H1 (cell line): ENCODE measurements around the gene CFAP65. TPM values are rescaled to one million over a fixed set of nuclear protein-coding genes. Genes with fewer than 3 reads are reported as not detected.
A peak's percentile ranks its signal among the peaks of the same experiment; 100 is the strongest.

Experiments
- CTCF ChIA-PET: fragments of 300-600 bp; sonication (Branson Sonifier 250); formaldehyde crosslinking; loops from one replicate; lab custom pipeline; 2021; ENCODE audit not compliant: partially characterized antibody; lab: Charles Lee
- POLR2A ChIA-PET: fragments of 300-600 bp; sonication (Branson Sonifier 250); formaldehyde crosslinking; loops from one replicate; lab custom pipeline; 2021; ENCODE audit warnings: inconsistent platforms; ENCODE audit not compliant: partially characterized antibody; lab: Charles Lee
- DNase-seq, 2 experiments: peaks; one replicate each; pipeline versions ENCODE4 v3.0.0 to v3.0.0-alpha.2; 2010 to 2022; ENCODE audit warnings: low spot score in 2 of 2, low read depth in 1 of 2, mixed read lengths in 1 of 2
- FAIRE-seq: peaks from 2 replicates; lab custom pipeline; 2011; peaks lifted over from hg19 to GRCh38; lab: Jason Lieb, UNC
- H2AFZ ChIP-seq: 2 replicates; pipeline ENCODE4 v1.8.1; 2012; ENCODE audit warnings: low read length, inconsistent platforms
- H2AK5ac ChIP-seq: 2 replicates; pipeline ENCODE4 v1.6.1; 2013; ENCODE audit warnings: low read depth, low read length
- H2BK120ac ChIP-seq: replicated peaks from 2 replicates; pipeline ENCODE3; 2013; ENCODE audit warnings: low read depth, low read length, inconsistent platforms
- H2BK12ac ChIP-seq: 2 replicates; pipeline ENCODE4 v1.6.1; 2013; ENCODE audit warnings: low read depth, low read length
- H2BK15ac ChIP-seq: 2 replicates; pipeline ENCODE4 v1.6.1; 2013; ENCODE audit warnings: low read length
- H2BK20ac ChIP-seq: 2 replicates; pipeline ENCODE4 v1.6.1; 2013; ENCODE audit warnings: low read length
- H2BK5ac ChIP-seq: 2 replicates; pipeline ENCODE4 v1.6.1; 2013; ENCODE audit warnings: low read depth, low read length
- H3K14ac ChIP-seq: 2 replicates; pipeline ENCODE4 v1.6.1; 2013; ENCODE audit warnings: inconsistent platforms; ENCODE audit not compliant: insufficient read length
- H3K18ac ChIP-seq: 2 replicates; pipeline ENCODE4 v1.6.1; 2013; ENCODE audit warnings: low read length; ENCODE audit errors: extremely low read depth
- H3K23ac ChIP-seq: 2 replicates; pipeline ENCODE4 v1.6.1; 2013; ENCODE audit warnings: inconsistent platforms; ENCODE audit not compliant: insufficient read length
- H3K23me2 ChIP-seq: 2 replicates; pipeline ENCODE4 v1.6.1; 2013; ENCODE audit warnings: low read depth, low read length
- H3K27ac ChIP-seq: 2 replicates; pipeline ENCODE4 v1.6.1; 2011; ENCODE audit warnings: low read depth, low read length, inconsistent platforms
- H3K27me3 ChIP-seq, 4 experiments: replicated peaks in 1 of 4; 1 replicate in 1 of 4; 2 replicates in 3 of 4; pipeline versions ENCODE4 v1.6.1 to v1.8.1; 2011 to 2013; ENCODE audit warnings: low read length in 3 of 4, mild to moderate bottlenecking in 3 of 4, inconsistent platforms in 2 of 4, mixed read lengths in 2 of 4, moderate library complexity in 1 of 4; ENCODE audit not compliant: control insufficient read depth in 3 of 4, insufficient read depth in 3 of 4; ENCODE audit errors: extremely low read depth in 1 of 4
- H3K36me3 ChIP-seq, 4 experiments: 2 replicates each; pipeline versions ENCODE4 v1.6.1 to v1.8.1; 2011 to 2013; ENCODE audit warnings: mild to moderate bottlenecking in 4 of 4, low read length in 3 of 4, moderate library complexity in 2 of 4, control low read depth in 1 of 4, inconsistent platforms in 1 of 4; ENCODE audit not compliant: insufficient read depth in 4 of 4, control insufficient read depth in 2 of 4
- H3K4ac ChIP-seq: replicated peaks from 2 replicates; pipeline ENCODE3; 2013; ENCODE audit warnings: low read length, low read depth, mixed read lengths, inconsistent platforms; ENCODE audit not compliant: insufficient read length
- H3K4me1 ChIP-seq, 4 experiments: replicated peaks in 1 of 4; 1 replicate in 1 of 4; 2 replicates in 3 of 4; pipeline versions ENCODE4 v1.6.1 to v1.8.1; 2011 to 2013; ENCODE audit warnings: low read length in 3 of 4, inconsistent platforms in 2 of 4, mixed read lengths in 1 of 4; ENCODE audit not compliant: insufficient read depth in 4 of 4, control insufficient read depth in 3 of 4
- H3K4me2 ChIP-seq, 2 experiments: 2 replicates each; pipeline versions ENCODE4 v1.6.1 to v1.8.1; 2011 to 2013; ENCODE audit warnings: low read depth in 2 of 2, low read length in 2 of 2, control low read depth in 1 of 2, inconsistent platforms in 1 of 2, mild to moderate bottlenecking in 1 of 2; ENCODE audit not compliant: insufficient read depth in 1 of 2
- H3K4me3 ChIP-seq, 4 experiments: fragments of 200-600, 300-600 bp in 1 of 4; sonication (generic), shearing (Covaris generic), sonication (Bioruptor Twin) in 1 of 4; 2 replicates each; pipeline versions ENCODE4 v1.5.1 to v1.8.1; 2011 to 2016; ENCODE audit warnings: low read length in 4 of 4, low read depth in 3 of 4, control low read depth in 2 of 4, inconsistent platforms in 2 of 4, mild to moderate bottlenecking in 2 of 4, mixed read lengths in 1 of 4, moderate library complexity in 1 of 4; ENCODE audit not compliant: insufficient read depth in 2 of 4; ENCODE audit errors: extremely low read depth in 1 of 4
- H3K56ac ChIP-seq: replicated peaks from 2 replicates; pipeline ENCODE3; 2013; ENCODE audit warnings: low read depth, mild to moderate bottlenecking, mixed read lengths, low read length, inconsistent platforms; ENCODE audit not compliant: insufficient read length
- H3K79me1 ChIP-seq: 2 replicates; pipeline ENCODE4 v1.6.1; 2013; ENCODE audit warnings: low read depth, low read length, control low read depth
- H3K79me2 ChIP-seq, 2 experiments: 2 replicates each; pipeline versions ENCODE4 v1.6.1 to v1.8.1; 2012 to 2013; ENCODE audit warnings: low read length in 2 of 2, mild to moderate bottlenecking in 2 of 2, inconsistent platforms in 1 of 2; ENCODE audit not compliant: insufficient read depth in 2 of 2, control insufficient read depth in 1 of 2
- H3K9ac ChIP-seq, 4 experiments: replicated peaks in 1 of 4; 1 replicate in 1 of 4; 2 replicates in 3 of 4; pipeline versions ENCODE4 v1.6.1 to v1.8.1; 2011 to 2013; ENCODE audit warnings: low read depth in 3 of 4, low read length in 3 of 4, control low read depth in 2 of 4, mild to moderate bottlenecking in 2 of 4, moderate library complexity in 2 of 4, inconsistent platforms in 1 of 4; ENCODE audit errors: extremely low read depth in 1 of 4
- H3K9me3 ChIP-seq, 2 experiments: 2 replicates each; pipeline versions ENCODE4 v1.6.1 to v1.8.1; 2012 to 2013; ENCODE audit warnings: mild to moderate bottlenecking in 2 of 2, moderate library complexity in 2 of 2, control low read depth in 1 of 2, inconsistent platforms in 1 of 2, low read depth in 1 of 2, low read length in 1 of 2, mixed read lengths in 1 of 2; ENCODE audit not compliant: insufficient read depth in 2 of 2
- H4K20me1 ChIP-seq, 2 experiments: replicated peaks in 1 of 2; 2 replicates each; pipeline versions ENCODE3 to v1.8.1; 2011 to 2013; ENCODE audit warnings: inconsistent platforms in 2 of 2, low read length in 2 of 2, mild to moderate bottlenecking in 1 of 2; ENCODE audit not compliant: insufficient read depth in 2 of 2, control insufficient read depth in 1 of 2
- H4K5ac ChIP-seq: 2 replicates; pipeline ENCODE4 v1.6.1; 2013; ENCODE audit warnings: low read length, low read depth, mixed read lengths, inconsistent platforms; ENCODE audit not compliant: insufficient read length
- H4K8ac ChIP-seq: 2 replicates; pipeline ENCODE4 v1.8.0; 2013; ENCODE audit warnings: mild to moderate bottlenecking, moderate library complexity, low read length, inconsistent platforms; ENCODE audit not compliant: insufficient read depth; ENCODE audit errors: extremely low read depth
- H4K91ac ChIP-seq: replicated peaks from 2 replicates; pipeline ENCODE3; 2013; ENCODE audit warnings: low read length, mixed read lengths, inconsistent platforms; ENCODE audit not compliant: insufficient read length
- CEBPB ChIP-seq: IDR thresholded peaks from 2 replicates; pipeline ENCODE4 v1.6.1; 2012; ENCODE audit warnings: low read depth, low read length
- EZH2 ChIP-seq: fragments of 200-600 bp; sonication (generic); IDR thresholded peaks from 2 replicates; pipeline ENCODE4 v1.7.1; 2012; ENCODE audit warnings: low read depth, mild to moderate bottlenecking, moderate library complexity, low read length, inconsistent platforms; ENCODE audit not compliant: severe bottlenecking
- PHF8 ChIP-seq: fragments of 200-600 bp; sonication (generic); conservative IDR thresholded peaks from 2 replicates; pipeline ENCODE4 v1.7.1; 2012; ENCODE audit warnings: low read depth, mild to moderate bottlenecking, inconsistent platforms, low read length, moderate library complexity
- POLR2AphosphoS5 ChIP-seq: IDR thresholded peaks from 2 replicates; pipeline ENCODE4 v1.6.1; 2011; ENCODE audit warnings: low read depth, low read length
- SIRT6 ChIP-seq: IDR thresholded peaks from one replicate; pipeline ENCODE4 v1.7.1; 2012; ENCODE audit warnings: low read length, inconsistent platforms
- SUZ12 ChIP-seq: fragments of 200-600 bp; sonication (generic); IDR thresholded peaks from 2 replicates; pipeline ENCODE4 v1.6.1; 2012; ENCODE audit warnings: mild to moderate bottlenecking, inconsistent platforms, low read length, moderate library complexity, mixed read lengths
- WGBS, 2 experiments: shearing (Covaris generic) in 1 of 2; methylation state at CpG; one replicate each; pipeline versions ENCODE4 v1.1.6 to v1.1.7; 2013 to 2015; ENCODE audit warnings: low lambda C conversion rate in 2 of 2, mixed read lengths in 2 of 2, inconsistent platforms in 1 of 2, low coverage in 1 of 2, missing lambda C conversion rate in 1 of 2; ENCODE audit not compliant: insufficient replicate concordance in 2 of 2, insufficient coverage in 1 of 2, insufficient read length in 1 of 2; ENCODE audit errors: extremely low coverage in 1 of 2, missing lambda C conversion rate in 1 of 2; 5-methylcytosine and 5-hydroxymethylcytosine counted together
- polyA plus RNA-seq, 7 experiments: library from polyadenylated mRNA; depleted of rRNA in 3 of 7; stranded (reverse) in 5 of 7; unstranded in 2 of 7; fragments of >200 nt in 5 of 7; fragments of 200-250 nt in 2 of 7; gene quantifications; 1 replicate in 5 of 7; 2 replicates in 1 of 7; 4 replicates in 1 of 7; pipeline versions ENCODE4 v1.2.1 to v1.2.3, GENCODE V29; 2011 to 2013; ENCODE audit warnings: missing spikeins in 2 of 7, mixed read lengths in 2 of 7
- total RNA-seq: library from RNA; stranded (reverse); fragmentation: NEBNext Ultra II Directional; extraction: Animal tissue kit (Norgen Biotek cat#: 25700); gene quantifications from 2 replicates; pipeline ENCODE4 v1.2.1, GENCODE V29; 2021

CFAP65 gene
- total and polyA plus RNA-seq, 2 of the 8 experiments (the other 6 are each of a cell fraction or from before 2014, with no cell fraction given): 0.19 to 0.45 TPM

DNA sequence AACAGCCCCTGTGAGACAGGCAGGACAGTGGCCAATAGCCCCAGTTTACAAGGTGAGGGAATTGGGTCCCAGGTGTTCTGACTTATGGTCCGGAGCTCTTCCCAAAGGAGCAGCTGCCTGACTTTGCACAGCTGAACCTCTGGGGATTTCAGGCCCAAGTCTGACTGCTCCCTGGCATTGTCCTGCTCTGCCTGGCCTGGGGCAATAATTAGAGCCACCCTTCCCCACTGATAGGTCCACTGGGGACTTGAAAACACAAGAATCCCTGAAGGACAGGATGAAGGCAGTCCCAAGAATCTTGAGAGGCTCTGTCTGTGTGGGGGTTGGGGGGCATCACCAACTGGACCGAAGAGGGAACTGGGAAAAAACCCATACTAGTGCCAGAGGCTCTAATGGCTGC is 52.7 kb downstream of the CFAP65 start:
- Histone ChIP-seq H3K14ac (no peak overlapping the region), H2BK20ac (no peak overlapping the region), H4K20me1 (peaks cover 25 to 40% of the 10 kb centered on the region in 2 experiments), H4K5ac (no peak overlapping the region), H3K18ac (no peak overlapping the region), H2BK15ac (no peak overlapping the region), H3K27ac (no peak overlapping the region), H3K36me3 (peaks cover 0 to 6% (median 0%) of the 10 kb centered on the region in 4 experiments; a peak in 1 of 8 replicates), H3K27me3 (peaks cover 97 to 100% (median 99%) of the 10 kb centered on the region in 4 experiments), H4K8ac (no peak overlapping the region), H2AFZ (no peak overlapping the region), H3K79me2 (no peaks in the 10 kb centered on the region), H3K9ac (no peak overlapping the region), H3K79me1 (no peaks in the 10 kb centered on the region), H2BK120ac (no peak overlapping the region), H3K23ac (no peak overlapping the region), H3K4ac (no peak overlapping the region), H2BK5ac (no peak overlapping the region), H3K4me3 (no peak overlapping the region), H3K23me2 (peaks cover 3% of the 10 kb centered on the region; the same call in 1 of the 2 replicates), H2AK5ac (no peak overlapping the region), H4K91ac (no peak overlapping the region), H3K56ac (no peak overlapping the region), H3K4me2 (no peak overlapping the region), H2BK12ac (no peak overlapping the region), H3K9me3 (no peaks in the 10 kb centered on the region), H3K4me1 (peaks cover 0 to 19% (median 11%) of the 10 kb centered on the region in 4 experiments; a peak in 5 of 7 replicates)
- no peak for DNase-seq
- TF ChIP-seq POLR2AphosphoS5: no peak
- no peak for TF ChIP-seq PHF8
- no peak for TF ChIP-seq SIRT6
- TF ChIP-seq SUZ12: peak; percentile 55; the same call in 1 of the 2 replicates
- peak; percentile 50 for TF ChIP-seq EZH2
- TF ChIP-seq CEBPB: no peak
- no peak for FAIRE-seq
- ChIA-PET CTCF (interaction anchor here (0.6 to 19.5 kb wide), 8 partner anchors 10 to 113 kb away, joined by 3 to 284 read pairs (median 5); partner anchors contain the start of gene FEV), POLR2A (interaction anchor here (1.4 kb wide), 1 partner anchor 10 kb away, joined by 4 read pairs; no protein-coding TSS in a partner anchor)
- WGBS, 2 experiments: 67% methylated on average over 2 of the region's 2 CpGs; no CpG with 5 or more reads in 1 of the 2 experiments
